H1 (cell line): ENCODE measurements around the gene COL25A1. TPM values are rescaled to one million over a fixed set of nuclear protein-coding genes. Genes with fewer than 3 reads are reported as not detected.

Experiments used
- CHD1 ChIP-seq: IDR thresholded peaks from 2 replicates; pipeline ENCODE4 v1.6.1; 2012; ENCODE audit warnings: low read depth, low read length, improper control_type of control experiment
- CHD7 ChIP-seq: fragments of 300-600 bp; sonication (generic); IDR thresholded peaks from 2 replicates; pipeline ENCODE4 v1.7.1; 2012; ENCODE audit warnings: low read length, moderate library complexity, mild to moderate bottlenecking, inconsistent platforms; ENCODE audit not compliant: insufficient replicate concordance
- EP300 ChIP-seq, 2 experiments: IDR thresholded peaks; 1 replicate in 1 of 2; 2 replicates in 1 of 2; pipeline ENCODE4 v1.6.1; 2011 to 2012; ENCODE audit warnings: low read depth in 2 of 2, low read length in 2 of 2, mild to moderate bottlenecking in 2 of 2, borderline replicate concordance in 1 of 2, inconsistent platforms in 1 of 2, moderate library complexity in 1 of 2
- KDM5A ChIP-seq: fragments of 200-600 bp; IDR thresholded peaks from 2 replicates; pipeline ENCODE4 v1.7.1; 2012; ENCODE audit warnings: mild to moderate bottlenecking, low read length, inconsistent platforms, mixed read lengths
- MAFK ChIP-seq: IDR thresholded peaks from 2 replicates; pipeline ENCODE4 v1.6.1; 2012; ENCODE audit warnings: low read depth, mild to moderate bottlenecking, improper control_type of control experiment, low read length
- PHF8 ChIP-seq: fragments of 200-600 bp; sonication (generic); conservative IDR thresholded peaks from 2 replicates; pipeline ENCODE4 v1.7.1; 2012; ENCODE audit warnings: low read depth, mild to moderate bottlenecking, inconsistent platforms, low read length, moderate library complexity
- RAD21 ChIP-seq, 2 experiments: IDR thresholded peaks in 1 of 2; conservative IDR thresholded peaks in 1 of 2; 2 replicates each; pipeline ENCODE4 v1.6.1; 2011; ENCODE audit warnings: low read depth in 2 of 2, low read length in 2 of 2, improper control_type of control experiment in 1 of 2, inconsistent platforms in 1 of 2, mild to moderate bottlenecking in 1 of 2, moderate library complexity in 1 of 2
- SP1 ChIP-seq: IDR thresholded peaks from 2 replicates; pipeline ENCODE4 v1.6.1; 2011; ENCODE audit warnings: low read depth, low read length
- TAF1 ChIP-seq: IDR thresholded peaks from 2 replicates; pipeline ENCODE4 v1.6.1; 2011; ENCODE audit warnings: mild to moderate bottlenecking, low read depth, low read length
- polyA plus RNA-seq, 7 experiments: library from polyadenylated mRNA; depleted of rRNA in 3 of 7; stranded (reverse) in 5 of 7; unstranded in 2 of 7; fragments of >200 nt in 5 of 7; fragments of 200-250 nt in 2 of 7; gene quantifications; 1 replicate in 5 of 7; 2 replicates in 1 of 7; 4 replicates in 1 of 7; pipeline versions ENCODE4 v1.2.1 to v1.2.3, GENCODE V29; 2011 to 2013; ENCODE audit warnings: missing spikeins in 2 of 7, mixed read lengths in 2 of 7
- total RNA-seq: library from RNA; stranded (reverse); fragmentation: NEBNext Ultra II Directional; extraction: Animal tissue kit (Norgen Biotek cat#: 25700); gene quantifications from 2 replicates; pipeline ENCODE4 v1.2.1, GENCODE V29; 2021
- TF ChIP-seq, protein P1 (sequence below): IDR thresholded peaks from 2 replicates; pipeline ENCODE4 v1.6.1; 2012; ENCODE audit warnings: low read length, inconsistent platforms

Gene COL25A1
- total and polyA plus RNA-seq, 2 of the 8 experiments (the other 6 are each of a cell fraction or from before 2014, with no cell fraction given) = 1.1 to 8.3 TPM

DNA sequence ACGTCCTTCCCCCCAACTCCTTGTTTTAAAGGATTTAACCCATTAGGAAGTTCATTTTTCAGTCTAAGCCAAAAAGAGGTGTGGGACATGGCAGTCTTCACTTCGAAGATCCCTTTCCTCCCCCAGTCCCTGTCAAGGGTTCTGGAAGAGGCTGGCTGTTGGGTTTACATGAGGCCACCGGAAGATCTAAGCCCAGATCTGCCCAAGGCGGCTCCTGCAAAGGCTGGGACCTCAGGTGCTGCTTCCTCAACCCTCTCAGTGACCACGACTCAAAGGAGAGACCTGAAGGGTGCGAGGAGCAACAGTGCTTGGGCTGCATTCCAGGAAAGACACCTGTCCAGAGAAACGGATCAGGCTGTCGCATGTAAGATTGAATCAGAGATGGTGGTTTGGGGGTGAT lies 516.1 kb downstream of the COL25A1 start (continued):
- TF ChIP-seq CHD7 (no peak), KDM5A (no peak), SP1 (no peak), TAF1 (no peak), MAFK (no peak), CHD1 (no peak), EP300 (IDR thresholded peaks at IDR 0.05; ENCODE audit: borderline replicate concordance in 1 of 2, low read depth in 2 of 2, low read length in 2 of 2) (no peak), PHF8 (no peak), RAD21 (IDR thresholded peaks at IDR 0.05 in 1 of 2, conservative IDR thresholded peaks at IDR 0.05 in 1 of 2; ENCODE audit: low read depth in 2 of 2, low read length in 2 of 2) (no peak)
- TF ChIP-seq, protein P1, sequence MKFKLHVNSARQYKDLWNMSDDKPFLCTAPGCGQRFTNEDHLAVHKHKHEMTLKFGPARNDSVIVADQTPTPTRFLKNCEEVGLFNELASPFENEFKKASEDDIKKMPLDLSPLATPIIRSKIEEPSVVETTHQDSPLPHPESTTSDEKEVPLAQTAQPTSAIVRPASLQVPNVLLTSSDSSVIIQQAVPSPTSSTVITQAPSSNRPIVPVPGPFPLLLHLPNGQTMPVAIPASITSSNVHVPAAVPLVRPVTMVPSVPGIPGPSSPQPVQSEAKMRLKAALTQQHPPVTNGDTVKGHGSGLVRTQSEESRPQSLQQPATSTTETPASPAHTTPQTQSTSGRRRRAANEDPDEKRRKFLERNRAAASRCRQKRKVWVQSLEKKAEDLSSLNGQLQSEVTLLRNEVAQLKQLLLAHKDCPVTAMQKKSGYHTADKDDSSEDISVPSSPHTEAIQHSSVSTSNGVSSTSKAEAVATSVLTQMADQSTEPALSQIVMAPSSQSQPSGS = no peak
